ENCODE measurements around the gene GLI3. TPM values are rescaled to one million over a fixed set of nuclear protein-coding genes. Genes with fewer than 3 reads are reported as not detected.

Gene GLI3
- polyA plus RNA-seq, 2 of the 4 experiments (the other 2 are of a cell fraction), result 0.09 TPM; not detected in 1

DNA sequence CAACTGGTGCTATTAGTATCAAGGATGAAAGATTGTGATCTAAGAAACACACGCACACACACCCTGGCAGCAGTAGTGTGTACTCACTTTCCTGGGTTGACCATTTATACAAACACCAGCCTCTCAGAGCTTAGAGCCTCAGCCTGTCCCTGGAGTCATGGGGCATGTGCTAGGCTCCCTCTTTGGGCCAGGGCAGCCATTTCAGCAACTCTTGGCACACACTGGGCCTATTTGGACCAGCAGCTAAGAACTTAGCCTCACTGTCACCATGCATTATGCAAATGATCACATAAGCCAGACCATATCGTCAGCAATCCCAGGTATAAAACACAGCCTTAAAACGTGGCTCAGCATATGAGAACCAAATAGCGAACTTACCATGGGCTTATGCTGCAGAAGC lies 51.3 kb downstream of the GLI3 start:
- POLR2A ChIA-PET, result no interaction called here
- FAIRE-seq, result no peak

DNA sequence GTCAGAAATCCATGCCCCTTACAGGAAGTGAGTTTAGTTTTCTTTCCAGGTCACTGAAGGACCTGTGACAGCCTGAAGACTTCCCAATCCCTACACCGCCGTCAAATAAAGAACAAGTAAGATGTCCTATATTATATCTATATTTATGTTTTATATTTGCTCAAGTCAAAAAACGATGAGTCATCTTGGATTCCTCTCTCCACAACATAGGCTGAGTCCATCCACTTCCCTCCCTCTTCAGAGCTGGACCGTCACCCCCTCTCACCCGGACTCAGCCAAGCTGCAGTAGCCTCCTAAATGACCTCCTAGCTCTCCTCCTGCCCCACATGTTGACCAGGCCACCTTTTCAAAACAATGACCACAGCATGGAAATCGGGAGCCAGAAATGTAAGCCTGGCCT lies 53.5 kb downstream of the GLI3 start:
- ATAC-seq, result no peak
- Histone ChIP-seq H3K9me3 (no peaks in the 10 kb centered on the region), H3K4me2 (no peak overlapping the region), H3K4me1 (no peaks in the 10 kb centered on the region; the same call in 2 of the 3 replicates), H3K27ac (peak overlapping the region in 1 of 2 experiments; percentile 53; a peak in 2 of 6 replicates), H3K4me3 (no peak overlapping the region)
- FAIRE-seq, result no peak
- ChIA-PET CTCF (no interaction called here), POLR2A (no interaction called here)
- TF ChIP-seq ZNF302 (CRISPR knock-in tag; IDR thresholded peaks at IDR 0.05) (no peak), NFE2L2 (conservative IDR thresholded peaks at IDR 0.05; ENCODE audit: low read length) (peak; percentile 54), JUNB (IDR thresholded peaks at IDR 0.05) (no peak), GATA3 (IDR thresholded peaks at IDR 0.05; ENCODE audit: borderline replicate concordance) (no peak), HDAC2 (IDR thresholded peaks at IDR 0.05) (no peak), FOXS1 (CRISPR knock-in tag; IDR thresholded peaks at IDR 0.05) (no peak), MYC (IDR thresholded peaks at IDR 0.05; ENCODE audit: borderline replicate concordance, low read length) (no peak), RARB (CRISPR knock-in tag; IDR thresholded peaks at IDR 0.05) (no peak), MAFK (IDR thresholded peaks at IDR 0.05; ENCODE audit: partially characterized antibody) (peak; percentile 44)
- TF ChIP-seq, protein P1, sequence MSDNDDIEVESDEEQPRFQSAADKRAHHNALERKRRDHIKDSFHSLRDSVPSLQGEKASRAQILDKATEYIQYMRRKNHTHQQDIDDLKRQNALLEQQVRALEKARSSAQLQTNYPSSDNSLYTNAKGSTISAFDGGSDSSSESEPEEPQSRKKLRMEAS (IDR thresholded peaks at IDR 0.05), result no peak
- TF ChIP-seq, protein P2, sequence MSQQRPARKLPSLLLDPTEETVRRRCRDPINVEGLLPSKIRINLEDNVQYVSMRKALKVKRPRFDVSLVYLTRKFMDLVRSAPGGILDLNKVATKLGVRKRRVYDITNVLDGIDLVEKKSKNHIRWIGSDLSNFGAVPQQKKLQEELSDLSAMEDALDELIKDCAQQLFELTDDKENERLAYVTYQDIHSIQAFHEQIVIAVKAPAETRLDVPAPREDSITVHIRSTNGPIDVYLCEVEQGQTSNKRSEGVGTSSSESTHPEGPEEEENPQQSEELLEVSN (IDR thresholded peaks at IDR 0.05; ENCODE audit: borderline replicate concordance, low read depth), result no peak
- TF ChIP-seq, protein P3, sequence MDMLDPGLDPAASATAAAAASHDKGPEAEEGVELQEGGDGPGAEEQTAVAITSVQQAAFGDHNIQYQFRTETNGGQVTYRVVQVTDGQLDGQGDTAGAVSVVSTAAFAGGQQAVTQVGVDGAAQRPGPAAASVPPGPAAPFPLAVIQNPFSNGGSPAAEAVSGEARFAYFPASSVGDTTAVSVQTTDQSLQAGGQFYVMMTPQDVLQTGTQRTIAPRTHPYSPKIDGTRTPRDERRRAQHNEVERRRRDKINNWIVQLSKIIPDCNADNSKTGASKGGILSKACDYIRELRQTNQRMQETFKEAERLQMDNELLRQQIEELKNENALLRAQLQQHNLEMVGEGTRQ (IDR thresholded peaks at IDR 0.05), result no peak
- WGBS (ENCODE audit: missing lambda C conversion rate), result 59% methylated on average over 5 of the region's 6 CpGs
- DNase-seq (ENCODE audit: low read depth in 1 of 2, low spot score in 1 of 2), result no peak

More for the DNA sequence above, 51.3 kb downstream of the GLI3 start:
- H3K4me1 ChIP-seq, result no peaks in the 10 kb centered on the region; the same call in 2 of the 3 replicates
- H3K4me3 ChIP-seq, result no peak overlapping the region
- no peaks in the 10 kb centered on the region for H3K9me3 ChIP-seq
- no peak for DNase-seq (ENCODE audit: low read depth in 1 of 2, low spot score in 1 of 2)
- H3K27ac ChIP-seq, result no peak overlapping the region
- no peak for TF ChIP-seq CEBPB (IDR thresholded peaks at IDR 0.05)
- TF ChIP-seq, protein P4, sequence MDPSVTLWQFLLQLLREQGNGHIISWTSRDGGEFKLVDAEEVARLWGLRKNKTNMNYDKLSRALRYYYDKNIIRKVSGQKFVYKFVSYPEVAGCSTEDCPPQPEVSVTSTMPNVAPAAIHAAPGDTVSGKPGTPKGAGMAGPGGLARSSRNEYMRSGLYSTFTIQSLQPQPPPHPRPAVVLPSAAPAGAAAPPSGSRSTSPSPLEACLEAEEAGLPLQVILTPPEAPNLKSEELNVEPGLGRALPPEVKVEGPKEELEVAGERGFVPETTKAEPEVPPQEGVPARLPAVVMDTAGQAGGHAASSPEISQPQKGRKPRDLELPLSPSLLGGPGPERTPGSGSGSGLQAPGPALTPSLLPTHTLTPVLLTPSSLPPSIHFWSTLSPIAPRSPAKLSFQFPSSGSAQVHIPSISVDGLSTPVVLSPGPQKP (IDR thresholded peaks at IDR 0.05; ENCODE audit: low read depth, low read length), result no peak
- no peak for TF ChIP-seq FOSB (CRISPR knock-in tag; IDR thresholded peaks at IDR 0.05)
- no peak for ATAC-seq
- no peak overlapping the region for H3K4me2 ChIP-seq
- WGBS (ENCODE audit: missing lambda C conversion rate), result 50% methylated on average over 4 of the region's 4 CpGs
- CTCF ChIA-PET, result interaction anchor here (0.7 to 1.3 kb wide), 2 partner anchors 10 to 19 kb away, joined by 3 to 6 read pairs; no protein-coding TSS in a partner anchor

DNA sequence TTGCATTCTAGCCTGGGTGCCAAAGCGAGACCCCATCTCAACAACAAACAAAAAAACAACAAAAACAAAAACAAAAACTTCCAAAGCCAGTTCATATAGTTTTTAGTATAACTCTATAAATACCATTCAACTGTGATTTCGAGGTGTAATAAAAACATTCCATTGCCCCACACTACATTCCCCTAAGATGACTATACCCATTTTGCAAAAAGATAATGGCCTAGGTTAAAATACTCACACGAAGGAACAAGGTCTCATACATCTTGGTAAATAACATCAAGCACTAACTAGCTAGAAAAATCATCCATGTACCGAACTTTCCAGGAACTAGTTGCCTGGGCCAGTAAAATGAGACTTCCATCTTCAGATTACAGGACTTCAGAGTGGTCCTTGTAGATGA lies 55.4 kb downstream of the GLI3 start:
- ChIA-PET CTCF (no interaction called here), POLR2A (no interaction called here)
- Histone ChIP-seq H3K9me3 (no peaks in the 10 kb centered on the region), H3K4me1 (no peaks in the 10 kb centered on the region; the same call in 2 of the 3 replicates), H3K27ac (no peak overlapping the region), H3K4me2 (no peak overlapping the region), H3K4me3 (no peak overlapping the region)
- ATAC-seq (no peak), DNase-seq (ENCODE audit: low read depth in 1 of 2, low spot score in 1 of 2) (no peak), FAIRE-seq (no peak)
- 24% methylated on average over 4 of the region's 4 CpGs for WGBS (ENCODE audit: missing lambda C conversion rate)
- TF ChIP-seq TFCP2L1 (CRISPR knock-in tag; IDR thresholded peaks at IDR 0.05) (no peak), NFE2L2 (conservative IDR thresholded peaks at IDR 0.05; ENCODE audit: low read length) (no peak), HOXB13 (CRISPR knock-in tag; IDR thresholded peaks at IDR 0.05; ENCODE audit: low read depth) (no peak), JUN (IDR thresholded peaks at IDR 0.05) (no peak), TP53 (CRISPR knock-in tag; IDR thresholded peaks at IDR 0.05) (no peak), RCOR1 (IDR thresholded peaks at IDR 0.05; ENCODE audit: low read depth, low read length) (no peak), HOXB5 (CRISPR knock-in tag; IDR thresholded peaks at IDR 0.05) (no peak), ZFP36 (IDR thresholded peaks at IDR 0.05; ENCODE audit: borderline replicate concordance, partially characterized antibody) (no peak), ZSCAN20 (CRISPR knock-in tag; IDR thresholded peaks at IDR 0.05) (no peak)
- TF ChIP-seq, protein P1 (IDR thresholded peaks at IDR 0.05), result no peak
- TF ChIP-seq, protein P5, sequence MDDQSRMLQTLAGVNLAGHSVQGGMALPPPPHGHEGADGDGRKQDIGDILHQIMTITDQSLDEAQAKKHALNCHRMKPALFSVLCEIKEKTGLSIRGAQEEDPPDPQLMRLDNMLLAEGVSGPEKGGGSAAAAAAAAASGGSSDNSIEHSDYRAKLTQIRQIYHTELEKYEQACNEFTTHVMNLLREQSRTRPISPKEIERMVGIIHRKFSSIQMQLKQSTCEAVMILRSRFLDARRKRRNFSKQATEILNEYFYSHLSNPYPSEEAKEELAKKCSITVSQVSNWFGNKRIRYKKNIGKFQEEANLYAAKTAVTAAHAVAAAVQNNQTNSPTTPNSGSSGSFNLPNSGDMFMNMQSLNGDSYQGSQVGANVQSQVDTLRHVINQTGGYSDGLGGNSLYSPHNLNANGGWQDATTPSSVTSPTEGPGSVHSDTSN (IDR thresholded peaks at IDR 0.05), result no peak
